Upper lobe of left lung (tissue), 4 donors: ENCODE data around the gene RYR1.

ENCODE experiments used
- CTCF ChIP-seq, 6 experiments: fragments of 450-650 bp in 4 of 6; fragments of 200-600 bp in 2 of 6; sonication (generic) in 2 of 6; IDR thresholded peaks; one replicate each; pipeline ENCODE4 v1.5.1; 2016 to 2019; ENCODE audit warnings: antibody characterized with exemption in 6 of 6
- EP300 ChIP-seq, 4 donors: sonication (generic); formaldehyde crosslinking; IDR thresholded peaks; one replicate each; pipeline ENCODE4 v1.5.1; 2017; ENCODE audit warnings: antibody characterized with exemption in 4 of 4, control low read depth in 2 of 4
- POLR2A ChIP-seq, 4 donors: fragments of 450-650 bp; IDR thresholded peaks; one replicate each; pipeline ENCODE4 v1.5.1; 2016 to 2017; ENCODE audit warnings: antibody characterized with exemption in 4 of 4, mild to moderate bottlenecking in 2 of 4
- POLR2AphosphoS5 ChIP-seq, 2 donors: sonication (generic); formaldehyde crosslinking; IDR thresholded peaks; one replicate each; pipeline ENCODE4 v1.5.1; 2017; ENCODE audit warnings: antibody characterized with exemption in 2 of 2

DNA sequence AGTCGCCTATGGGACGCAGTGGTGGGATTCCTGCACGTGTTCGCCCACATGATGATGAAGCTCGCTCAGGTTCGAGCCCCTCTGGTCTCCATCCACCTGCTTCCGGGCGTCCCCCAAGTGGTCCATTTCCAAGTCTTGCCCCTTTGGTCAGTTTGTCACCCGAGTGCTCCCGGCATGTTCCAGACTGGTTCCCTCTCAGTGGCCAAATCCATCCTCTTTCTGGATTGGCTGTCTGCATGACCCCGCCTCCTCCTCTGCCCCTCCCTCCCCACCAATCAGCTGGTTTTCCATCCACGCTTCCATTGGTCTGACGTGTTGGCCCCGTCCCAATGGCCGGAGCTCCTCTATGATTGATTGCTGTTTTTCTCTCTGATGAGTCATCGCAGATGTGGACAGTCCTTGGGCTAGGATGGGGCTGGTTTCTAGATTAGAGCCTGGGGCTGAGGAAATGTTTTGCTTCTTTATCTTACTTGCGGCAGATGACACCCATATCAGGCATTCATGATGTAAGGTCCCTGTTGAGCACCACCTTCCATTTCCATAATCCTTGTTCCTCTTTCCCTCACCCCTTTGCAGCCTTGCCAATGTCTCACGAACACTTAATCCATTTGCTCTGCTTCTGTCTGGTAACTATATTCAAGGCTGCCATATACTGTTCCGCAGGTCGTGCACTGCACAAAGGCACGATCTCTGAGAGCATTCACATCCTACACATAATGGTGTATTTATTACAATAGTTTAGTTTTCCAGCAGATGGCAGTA, 110.5 kb downstream of the RYR1 start:
- TF ChIP-seq CTCF (IDR thresholded peaks at IDR 0.05) (peak in 5 of 6 experiments; percentile 33 to 77 (median 61)), EP300 (IDR thresholded peaks at IDR 0.05) (no peak), POLR2A (IDR thresholded peaks at IDR 0.05) (peak in 1 of 4 donors; percentile 4), POLR2AphosphoS5 (IDR thresholded peaks at IDR 0.05) (peak in 1 of 2 donors; percentile 37)
